LNCaP clone FGC (cell line): ENCODE measurements around the gene ZSCAN16.
A peak's percentile ranks its signal among the peaks of the same experiment; 100 is the strongest.
"Not testable (repeated sequence)": the region's sequence is repeated elsewhere in the genome, so short reads cannot be mapped to it uniquely, and the experiment has no call there.

Source experiments
- DNase-seq: peaks from one replicate; pipeline ENCODE4 v3.0.0-alpha.2; 2011; ENCODE audit warnings: low read depth
- H3K4me3 ChIP-seq: 2 replicates; pipeline ENCODE4 v1.5.1; 2011; ENCODE audit warnings: mild to moderate bottlenecking, low read depth, low read length, control low read depth
- CTCF ChIP-seq: IDR thresholded peaks from 2 replicates; pipeline ENCODE4 v1.5.1; 2012; ENCODE audit warnings: mild to moderate bottlenecking; ENCODE audit not compliant: control insufficient read depth, insufficient read depth; ENCODE audit errors: extremely low read depth

Gene ZSCAN16

GRCh38 chr6:28124350-28124970 is at the start of gene ZSCAN16:
TSS of gene ZSCAN16 (plus strand) at chr6:28124609. CDS start at chr6:28125444, 835 bp downstream.
- peak within 1 kb of the TSS; percentile 84 for H3K4me3 ChIP-seq
- TF ChIP-seq CTCF: no peak
- peak; percentile 70 for DNase-seq

DNA sequence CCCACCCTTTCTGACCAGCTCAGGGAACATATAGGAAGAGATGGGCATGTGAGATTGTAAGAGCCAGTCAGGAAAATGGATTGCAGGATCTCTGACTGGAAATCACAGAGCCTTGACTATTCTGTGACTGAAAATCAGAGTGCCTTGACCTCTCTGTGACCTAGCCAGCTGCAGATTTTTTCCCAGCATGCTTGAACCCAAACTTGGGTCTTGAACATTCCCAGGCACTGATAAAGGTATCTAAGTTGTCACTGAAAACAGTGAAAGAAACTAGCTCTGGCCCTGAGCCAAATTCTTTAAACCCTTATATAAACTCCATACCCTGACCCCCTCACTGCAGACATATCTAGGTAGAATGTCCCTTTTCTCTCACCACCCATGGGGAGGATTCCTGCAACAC is 46.4 kb upstream of the ZSCAN16 start:
- H3K4me3 ChIP-seq: no peak overlapping the region
- no peak for DNase-seq
- TF ChIP-seq CTCF: no peak

DNA sequence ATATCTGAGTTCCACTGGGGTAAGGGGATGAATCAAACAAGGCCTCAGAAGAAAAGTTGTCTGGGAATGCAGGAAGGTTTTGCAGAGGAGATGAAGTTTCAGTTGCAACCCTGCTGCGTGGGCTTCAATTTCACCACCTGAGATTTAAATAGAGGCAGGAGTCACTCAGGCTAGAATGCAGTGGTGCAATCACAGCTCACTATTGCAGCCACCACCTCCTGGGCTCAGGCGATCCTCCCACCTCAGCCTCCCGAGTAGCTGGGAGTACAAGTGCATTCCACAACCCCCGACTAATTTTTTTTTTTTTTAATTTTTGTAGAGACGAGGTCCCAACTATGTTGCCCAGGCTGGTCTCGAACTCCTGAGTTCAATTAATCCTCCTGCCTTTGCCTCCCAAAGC is 45.6 kb upstream of the ZSCAN16 start:
- no peak for TF ChIP-seq CTCF
- no peak overlapping the region for H3K4me3 ChIP-seq
- DNase-seq: no peak

GRCh38 chr6:28080381-28080630 is 44.1 kb upstream of the ZSCAN16 start, which contains the start of gene ZNF165:
TSS of gene ZNF165 (plus strand) at chr6:28080568. CDS start at chr6:28085481, 4,913 bp downstream.
- not testable (repeated sequence) for DNase-seq
- peak within 1 kb of the TSS; percentile 75 for H3K4me3 ChIP-seq

- H3K4me3 ChIP-seq: peak overlapping the region; percentile 75
- peak; percentile 95 for DNase-seq
- no peak for TF ChIP-seq CTCF
These were observed 43.6 kb upstream of the ZSCAN16 start for GRCh38 chr6:28080631-28081485.

DNA sequence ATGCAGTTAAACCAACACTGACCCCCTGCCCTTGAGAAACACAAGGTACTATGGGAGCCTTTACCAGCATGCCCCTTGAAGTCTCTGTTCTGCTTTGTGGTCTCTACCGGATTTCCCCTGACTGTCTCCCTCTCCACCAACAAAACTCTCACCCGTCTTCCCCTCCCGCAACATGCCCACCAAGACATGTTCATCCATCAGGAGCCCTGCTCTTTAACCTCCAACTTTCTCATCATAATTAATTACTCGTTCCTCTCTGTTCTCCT is 43.0 kb upstream of the ZSCAN16 start:
- peak overlapping the region; percentile 75 for H3K4me3 ChIP-seq
- DNase-seq: no peak
- TF ChIP-seq CTCF: no peak

DNA sequence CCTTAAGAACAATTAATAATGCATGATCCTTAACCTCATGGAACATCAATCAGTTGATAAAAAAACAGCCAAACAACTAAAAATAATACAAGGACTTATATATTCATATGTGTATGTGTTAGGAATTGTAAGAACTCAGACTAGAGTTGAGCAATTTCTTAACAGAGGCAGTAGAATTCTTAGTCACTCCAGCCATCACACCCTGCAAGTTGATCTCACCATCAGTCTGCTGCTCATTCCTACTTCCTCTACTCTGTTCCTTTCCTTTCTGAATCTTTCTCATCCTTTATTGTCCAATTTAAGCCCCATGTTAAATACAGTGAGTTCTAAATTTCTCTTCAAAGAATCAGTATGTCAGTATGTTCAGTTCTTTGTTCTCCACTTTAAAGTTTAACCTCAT is 41.5 kb upstream of the ZSCAN16 start:
- no peak for DNase-seq
- TF ChIP-seq CTCF: no peak
- H3K4me3 ChIP-seq: no peak overlapping the region
